UCSD-AML1 (cell line): ENCODE measurements around the gene MAN1A1.
"Not testable (repeated sequence)": the region's sequence is repeated elsewhere in the genome, so short reads cannot be mapped to it uniquely, and the experiment has no call there.

Experiments
- DNase-seq: peaks from one replicate; lab custom pipeline; 2025; ENCODE audit not compliant: unreplicated experiment; lab: John Stamatoyannopoulos, UW

Gene MAN1A1

GRCh38 chr6:119174879-119175817 lies 174.4 kb downstream of the MAN1A1 start:
- DNase-seq = no peak

- no peak for DNase-seq
Measured at GRCh38 chr6:119174085-119174445, 175.5 kb downstream of the MAN1A1 start.

GRCh38 chr6:119173249-119174084 lies 176.1 kb downstream of the MAN1A1 start:
- DNase-seq = no peak

- DNase-seq = no peak
Measured at GRCh38 chr6:119172824-119173223, 176.7 kb downstream of the MAN1A1 start.

GRCh38 chr6:119171864-119172588 lies 177.5 kb downstream of the MAN1A1 start:
- DNase-seq = no peak

GRCh38 chr6:119171088-119171841 lies 178.3 kb downstream of the MAN1A1 start:
- no peak for DNase-seq

GRCh38 chr6:119170447-119171087 lies 179.0 kb downstream of the MAN1A1 start:
- DNase-seq = no peak

- no peak for DNase-seq
Measured at GRCh38 chr6:119170103-119170446, 179.5 kb downstream of the MAN1A1 start.

GRCh38 chr6:119169355-119169754 lies 180.2 kb downstream of the MAN1A1 start:
- DNase-seq = not testable (repeated sequence)

- no peak for DNase-seq
Measured at GRCh38 chr6:119166024-119166784, 183.4 kb downstream of the MAN1A1 start.

GRCh38 chr6:119163006-119163405 lies 186.6 kb downstream of the MAN1A1 start:
- no peak for DNase-seq

- DNase-seq = no peak
Measured at GRCh38 chr6:119162134-119162775, 187.3 kb downstream of the MAN1A1 start.

GRCh38 chr6:119161438-119161837 lies 188.1 kb downstream of the MAN1A1 start:
- DNase-seq = no peak

GRCh38 chr6:119160911-119161310 lies 188.7 kb downstream of the MAN1A1 start:
- DNase-seq = no peak

GRCh38 chr6:119158057-119158848 lies 191.3 kb downstream of the MAN1A1 start:
- DNase-seq = no peak

GRCh38 chr6:119157506-119157815 lies 192.1 kb downstream of the MAN1A1 start:
- no peak for DNase-seq

- no peak for DNase-seq
Measured at GRCh38 chr6:119156757-119157505, 192.6 kb downstream of the MAN1A1 start.

- DNase-seq = not testable (repeated sequence)
Measured at GRCh38 chr6:119156082-119156481, 193.5 kb downstream of the MAN1A1 start.
